ENCODE measurements around the gene TRIM8. TPM values are rescaled to one million over a fixed set of nuclear protein-coding genes. Genes with fewer than 3 reads are reported as not detected.

Gene TRIM8
- polyA plus RNA-seq, 4 donors: 38.1 to 65.1 (median 44.7) TPM

GRCh38 chr10:102617041-102617440 is 27.2 kb upstream of the TRIM8 start:
- H3K4me3 ChIP-seq (ENCODE audit: low read depth in 1 of 3, low read length in 3 of 3): no peak overlapping the region
- WGBS, 3 donors: 91 to 97% (median 94%) methylated on average over 9 of the region's 9 CpGs
- H3K4me1 ChIP-seq (ENCODE audit: control insufficient read depth in 3 of 3, insufficient read depth in 2 of 3, low read depth in 1 of 3, low read length in 2 of 3): peaks cover 4 to 53% (median 14%) of the 10 kb centered on the region in 3 donors
- no peak overlapping the region for H3K27ac ChIP-seq (ENCODE audit: low read depth in 1 of 3, low read length in 2 of 3)
- DNase-seq (no peak), FAIRE-seq (no peak)
- no peaks in the 10 kb centered on the region for H3K9me3 ChIP-seq (ENCODE audit: control insufficient read depth in 2 of 2, insufficient read depth in 1 of 2, low read depth in 1 of 2, low read length in 1 of 2)
- peaks cover 0 to 89% (median 3%) of the 10 kb centered on the region in 3 donors for H3K36me3 ChIP-seq (ENCODE audit: control insufficient read depth in 3 of 3, insufficient read depth in 2 of 3, low read depth in 1 of 3, low read length in 3 of 3)
- no peaks in the 10 kb centered on the region for H3K27me3 ChIP-seq (ENCODE audit: control insufficient read depth in 3 of 3, insufficient read depth in 3 of 3, low read length in 3 of 3)

GRCh38 chr10:102617816-102618215 is 26.5 kb upstream of the TRIM8 start:
- Histone ChIP-seq H3K27me3 (ENCODE audit: control insufficient read depth in 3 of 3, insufficient read depth in 3 of 3, low read length in 3 of 3) (no peaks in the 10 kb centered on the region), H3K27ac (ENCODE audit: low read depth in 1 of 3, low read length in 2 of 3) (no peak overlapping the region), H3K9me3 (ENCODE audit: control insufficient read depth in 2 of 2, insufficient read depth in 1 of 2, low read depth in 1 of 2, low read length in 1 of 2) (no peaks in the 10 kb centered on the region), H3K4me1 (ENCODE audit: control insufficient read depth in 3 of 3, insufficient read depth in 2 of 3, low read depth in 1 of 3, low read length in 2 of 3) (peaks cover 4 to 47% (median 14%) of the 10 kb centered on the region in 3 donors), H3K4me3 (ENCODE audit: low read depth in 1 of 3, low read length in 3 of 3) (no peak overlapping the region), H3K36me3 (ENCODE audit: control insufficient read depth in 3 of 3, insufficient read depth in 2 of 3, low read depth in 1 of 3, low read length in 3 of 3) (peaks cover 0 to 85% (median 3%) of the 10 kb centered on the region in 3 donors)
- DNase-seq (no peak), FAIRE-seq (no peak)
- WGBS, 3 donors: 69 to 81% (median 74%) methylated on average over 8 of the region's 8 CpGs

GRCh38 chr10:102619281-102619981 is 24.8 kb upstream of the TRIM8 start:
- Histone ChIP-seq H3K4me1 (ENCODE audit: control insufficient read depth in 3 of 3, insufficient read depth in 2 of 3, low read depth in 1 of 3, low read length in 2 of 3) (peaks cover 4 to 47% (median 14%) of the 10 kb centered on the region in 3 donors), H3K27ac (ENCODE audit: low read depth in 1 of 3, low read length in 2 of 3) (peak overlapping the region in 2 of 3 donors; percentile 46 to 74), H3K9me3 (ENCODE audit: control insufficient read depth in 2 of 2, insufficient read depth in 1 of 2, low read depth in 1 of 2, low read length in 1 of 2) (no peaks in the 10 kb centered on the region), H3K27me3 (ENCODE audit: control insufficient read depth in 3 of 3, insufficient read depth in 3 of 3, low read length in 3 of 3) (no peaks in the 10 kb centered on the region), H3K36me3 (ENCODE audit: control insufficient read depth in 3 of 3, insufficient read depth in 2 of 3, low read depth in 1 of 3, low read length in 3 of 3) (peaks cover 0 to 79% (median 3%) of the 10 kb centered on the region in 3 donors), H3K4me3 (ENCODE audit: low read depth in 1 of 3, low read length in 3 of 3) (no peak overlapping the region)
- 70 to 76% (median 72%) methylated on average over 13 to 14 of the region's 14 CpGs for WGBS, 3 donors
- no peak for DNase-seq
- no peak for FAIRE-seq

DNA sequence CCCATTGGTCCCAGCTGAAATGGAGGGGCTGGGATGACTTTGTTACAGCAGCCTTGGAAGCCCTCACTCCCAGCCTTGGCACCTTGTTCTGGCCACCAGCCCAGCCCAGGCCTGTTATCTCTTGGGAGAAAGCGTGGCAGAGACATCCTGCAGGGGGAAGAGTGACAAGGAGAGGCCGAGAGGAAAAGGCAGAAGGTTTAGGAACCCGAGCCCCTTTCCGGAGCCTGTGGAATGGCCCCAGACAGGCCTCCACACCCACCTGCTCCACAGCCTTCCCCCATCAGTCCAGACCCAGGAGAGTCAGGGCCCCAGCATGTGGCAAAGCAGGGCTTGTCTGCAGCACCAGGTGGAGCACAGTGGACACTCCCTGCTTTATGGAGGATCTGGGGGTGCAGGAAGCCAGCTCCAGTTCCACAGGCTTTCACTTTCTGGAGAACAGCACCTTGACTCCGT is 24.1 kb upstream of the TRIM8 start:
- WGBS, 3 donors: 9 to 49% (median 42%) methylated on average over 5 of the region's 5 CpGs
- no peak overlapping the region for H3K4me3 ChIP-seq (ENCODE audit: low read depth in 1 of 3, low read length in 3 of 3)
- H3K9me3 ChIP-seq (ENCODE audit: control insufficient read depth in 2 of 2, insufficient read depth in 1 of 2, low read depth in 1 of 2, low read length in 1 of 2): no peaks in the 10 kb centered on the region
- FAIRE-seq: no peak
- peaks cover 0 to 81% (median 3%) of the 10 kb centered on the region in 3 donors for H3K36me3 ChIP-seq (ENCODE audit: control insufficient read depth in 3 of 3, insufficient read depth in 2 of 3, low read depth in 1 of 3, low read length in 3 of 3)
- H3K4me1 ChIP-seq (ENCODE audit: control insufficient read depth in 3 of 3, insufficient read depth in 2 of 3, low read depth in 1 of 3, low read length in 2 of 3): peaks cover 4 to 47% (median 14%) of the 10 kb centered on the region in 3 donors
- DNase-seq: peak; percentile 76 to 87
- H3K27me3 ChIP-seq (ENCODE audit: control insufficient read depth in 3 of 3, insufficient read depth in 3 of 3, low read length in 3 of 3): no peaks in the 10 kb centered on the region
- H3K27ac ChIP-seq (ENCODE audit: low read depth in 1 of 3, low read length in 2 of 3): peak overlapping the region in 2 of 3 donors; percentile 46 to 74

DNA sequence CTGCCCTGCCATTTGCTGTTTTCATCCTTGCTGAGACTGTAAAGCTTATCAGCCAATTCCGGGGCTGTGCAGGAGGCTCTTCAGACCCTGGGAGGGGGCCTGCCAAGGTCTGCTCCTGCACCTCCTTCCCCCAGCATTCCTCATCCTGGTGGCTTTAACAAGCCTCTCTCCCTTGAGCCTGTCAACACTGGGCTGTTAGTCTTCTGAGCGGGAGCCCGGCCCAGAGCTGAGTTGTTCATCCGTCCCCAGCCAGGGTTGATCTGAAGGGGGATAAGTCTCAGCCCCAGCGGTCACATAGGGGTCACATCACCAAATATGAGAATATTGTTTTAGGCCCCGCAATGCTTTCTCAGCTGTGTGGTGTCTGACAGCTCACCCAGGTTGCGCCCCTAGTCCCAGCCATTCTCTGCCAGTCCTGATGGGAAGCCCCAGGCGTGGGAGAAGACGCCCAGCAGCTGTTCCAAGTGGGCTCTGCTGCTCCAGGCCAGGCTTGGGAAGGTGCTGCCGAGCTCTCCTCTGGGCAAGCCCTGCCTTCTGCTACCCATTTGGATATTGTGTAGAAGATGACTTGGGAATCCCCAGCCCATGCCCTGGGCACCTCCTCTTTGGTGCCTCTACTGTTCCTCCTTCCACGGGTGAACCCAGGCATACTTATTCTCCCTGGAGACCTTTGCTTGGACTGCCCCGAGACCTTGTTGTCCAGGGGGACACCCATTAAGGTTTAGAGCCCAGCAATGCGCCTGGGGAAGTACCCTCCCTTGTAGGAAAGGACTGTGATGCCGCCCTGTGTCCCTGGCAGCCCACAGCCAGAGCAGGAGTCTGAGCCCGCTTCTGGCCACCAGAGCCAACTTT is 23.5 kb upstream of the TRIM8 start:
- 59 to 80% (median 67%) methylated on average over 15 of the region's 15 CpGs for whole genome bisulfite sequencing, 3 donors
- FAIRE-seq: no peak

GRCh38 chr10:102621443-102622325 is 22.6 kb upstream of the TRIM8 start:
- no peak for DNase-seq
- Histone ChIP-seq H3K36me3 (ENCODE audit: control insufficient read depth in 3 of 3, insufficient read depth in 2 of 3, low read depth in 1 of 3, low read length in 3 of 3) (peaks cover 0 to 76% (median 3%) of the 10 kb centered on the region in 3 donors), H3K4me3 (ENCODE audit: low read depth in 1 of 3, low read length in 3 of 3) (no peak overlapping the region), H3K9me3 (ENCODE audit: control insufficient read depth in 2 of 2, insufficient read depth in 1 of 2, low read depth in 1 of 2, low read length in 1 of 2) (no peaks in the 10 kb centered on the region), H3K27me3 (ENCODE audit: control insufficient read depth in 3 of 3, insufficient read depth in 3 of 3, low read length in 3 of 3) (no peaks in the 10 kb centered on the region), H3K27ac (ENCODE audit: low read depth in 1 of 3, low read length in 2 of 3) (peak overlapping the region in 1 of 3 donors; percentile 46), H3K4me1 (ENCODE audit: control insufficient read depth in 3 of 3, insufficient read depth in 2 of 3, low read depth in 1 of 3, low read length in 2 of 3) (peaks cover 4 to 34% (median 11%) of the 10 kb centered on the region in 3 donors)
- no peak for FAIRE-seq
- 66 to 84% (median 83%) methylated on average over 13 of the region's 13 CpGs for WGBS, 3 donors

More for the DNA sequence above, 23.5 kb upstream of the TRIM8 start:
- no peak for DNase-seq
- Histone ChIP-seq H3K27me3 (ENCODE audit: control insufficient read depth in 3 of 3, insufficient read depth in 3 of 3, low read length in 3 of 3) (no peaks in the 10 kb centered on the region), H3K27ac (ENCODE audit: low read depth in 1 of 3, low read length in 2 of 3) (peak overlapping the region in 2 of 3 donors; percentile 46 to 74), H3K36me3 (ENCODE audit: control insufficient read depth in 3 of 3, insufficient read depth in 2 of 3, low read depth in 1 of 3, low read length in 3 of 3) (peaks cover 0 to 79% (median 3%) of the 10 kb centered on the region in 3 donors), H3K4me3 (ENCODE audit: low read depth in 1 of 3, low read length in 3 of 3) (no peak overlapping the region), H3K4me1 (ENCODE audit: control insufficient read depth in 3 of 3, insufficient read depth in 2 of 3, low read depth in 1 of 3, low read length in 2 of 3) (peaks cover 4 to 42% (median 14%) of the 10 kb centered on the region in 3 donors), H3K9me3 (ENCODE audit: control insufficient read depth in 2 of 2, insufficient read depth in 1 of 2, low read depth in 1 of 2, low read length in 1 of 2) (no peaks in the 10 kb centered on the region)

DNA sequence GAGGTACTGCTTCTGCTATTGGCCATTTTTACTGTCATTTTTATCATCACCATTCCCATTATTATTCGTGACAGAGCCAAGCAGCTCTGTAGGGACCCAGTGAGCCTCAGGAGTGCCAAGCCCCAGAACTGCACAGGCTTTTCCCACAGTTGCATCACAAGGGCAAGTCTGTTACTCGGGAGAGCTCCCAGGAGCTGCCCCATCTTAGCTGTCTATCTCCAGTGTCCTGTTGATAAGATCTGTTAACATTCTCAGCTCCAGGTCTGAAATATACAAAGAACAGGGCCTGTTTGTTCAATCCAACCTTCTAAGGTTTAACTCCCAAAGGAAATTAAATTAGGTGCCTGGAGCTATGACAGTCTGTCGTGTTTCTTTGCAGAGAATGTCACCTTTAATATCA is 20.2 kb upstream of the TRIM8 start:
- DNase-seq (no peak), FAIRE-seq (no peak)
- H3K36me3 ChIP-seq (ENCODE audit: control insufficient read depth in 3 of 3, insufficient read depth in 2 of 3, low read depth in 1 of 3, low read length in 3 of 3): peaks cover 0 to 72% (median 0%) of the 10 kb centered on the region in 3 donors
- no peak overlapping the region for H3K27ac ChIP-seq (ENCODE audit: low read depth in 1 of 3, low read length in 2 of 3)
- peaks cover 4 to 39% (median 16%) of the 10 kb centered on the region in 3 donors for H3K4me1 ChIP-seq (ENCODE audit: control insufficient read depth in 3 of 3, insufficient read depth in 2 of 3, low read depth in 1 of 3, low read length in 2 of 3)
- 86 to 94% (median 91%) methylated on average over 3 of the region's 3 CpGs for WGBS, 3 donors
- no peaks in the 10 kb centered on the region for H3K27me3 ChIP-seq (ENCODE audit: control insufficient read depth in 3 of 3, insufficient read depth in 3 of 3, low read length in 3 of 3)
- no peak overlapping the region for H3K4me3 ChIP-seq (ENCODE audit: low read depth in 1 of 3, low read length in 3 of 3)
- no peaks in the 10 kb centered on the region for H3K9me3 ChIP-seq (ENCODE audit: control insufficient read depth in 2 of 2, insufficient read depth in 1 of 2, low read depth in 1 of 2, low read length in 1 of 2)

Measured in small intestine (tissue), 7 donors.